ENCODE results near the gene HDAC8. TPM values are rescaled to one million over a fixed set of nuclear protein-coding genes. Genes with fewer than 3 reads are reported as not detected.

The HDAC8 gene
- total RNA-seq, 1 experiment from 2014 or later = 26.7 TPM

DNA sequence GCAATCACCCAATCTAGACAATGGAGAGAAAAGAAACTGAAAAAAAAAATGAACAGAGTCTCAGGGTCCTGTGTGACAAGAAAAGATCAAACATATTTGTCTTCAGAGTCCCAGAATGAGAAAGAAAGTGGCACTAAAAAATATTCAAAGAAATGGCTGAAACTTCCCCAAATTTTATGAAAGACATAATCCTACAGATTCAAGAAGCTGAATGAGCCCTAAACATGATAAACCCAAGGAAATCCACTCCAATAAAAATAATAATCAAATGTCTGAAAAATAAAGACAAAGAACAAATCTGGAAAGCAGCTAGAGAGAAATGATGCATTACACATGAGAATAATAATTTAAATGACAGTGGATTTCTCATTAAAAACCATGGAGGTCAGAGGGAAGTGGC is 136.6 kb downstream of the HDAC8 start:
- Mint-ChIP-seq H3K9me3 (ENCODE audit: unreplicated experiment) (peaks cover 31% of the 10 kb centered on the region), H3K4me1 (ENCODE audit: insufficient read depth, unreplicated experiment) (no peaks in the 10 kb centered on the region), H3K27ac (ENCODE audit: low read depth, unreplicated experiment) (no peak overlapping the region), H3K36me3 (ENCODE audit: insufficient read depth, unreplicated experiment) (peaks cover 16% of the 10 kb centered on the region), H3K4me3 (ENCODE audit: unreplicated experiment) (no peak overlapping the region), H3K27me3 (ENCODE audit: insufficient read depth, unreplicated experiment) (peaks cover 52% of the 10 kb centered on the region)
- BruUV-seq (replicated peaks) = no TSS peak
- no peak for DNase-seq (ENCODE audit: unreplicated experiment)
- intact Hi-C loops (cut with micrococcal nuclease) = no loop called here
- CTCF ChIA-PET = no interaction called here
- POLR2A ChIA-PET = no interaction called here
- TF ChIP-seq, protein P1, sequence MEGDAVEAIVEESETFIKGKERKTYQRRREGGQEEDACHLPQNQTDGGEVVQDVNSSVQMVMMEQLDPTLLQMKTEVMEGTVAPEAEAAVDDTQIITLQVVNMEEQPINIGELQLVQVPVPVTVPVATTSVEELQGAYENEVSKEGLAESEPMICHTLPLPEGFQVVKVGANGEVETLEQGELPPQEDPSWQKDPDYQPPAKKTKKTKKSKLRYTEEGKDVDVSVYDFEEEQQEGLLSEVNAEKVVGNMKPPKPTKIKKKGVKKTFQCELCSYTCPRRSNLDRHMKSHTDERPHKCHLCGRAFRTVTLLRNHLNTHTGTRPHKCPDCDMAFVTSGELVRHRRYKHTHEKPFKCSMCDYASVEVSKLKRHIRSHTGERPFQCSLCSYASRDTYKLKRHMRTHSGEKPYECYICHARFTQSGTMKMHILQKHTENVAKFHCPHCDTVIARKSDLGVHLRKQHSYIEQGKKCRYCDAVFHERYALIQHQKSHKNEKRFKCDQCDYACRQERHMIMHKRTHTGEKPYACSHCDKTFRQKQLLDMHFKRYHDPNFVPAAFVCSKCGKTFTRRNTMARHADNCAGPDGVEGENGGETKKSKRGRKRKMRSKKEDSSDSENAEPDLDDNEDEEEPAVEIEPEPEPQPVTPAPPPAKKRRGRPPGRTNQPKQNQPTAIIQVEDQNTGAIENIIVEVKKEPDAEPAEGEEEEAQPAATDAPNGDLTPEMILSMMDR (IDR thresholded peaks at IDR 0.05; ENCODE audit: unreplicated experiment) = no peak

DNA sequence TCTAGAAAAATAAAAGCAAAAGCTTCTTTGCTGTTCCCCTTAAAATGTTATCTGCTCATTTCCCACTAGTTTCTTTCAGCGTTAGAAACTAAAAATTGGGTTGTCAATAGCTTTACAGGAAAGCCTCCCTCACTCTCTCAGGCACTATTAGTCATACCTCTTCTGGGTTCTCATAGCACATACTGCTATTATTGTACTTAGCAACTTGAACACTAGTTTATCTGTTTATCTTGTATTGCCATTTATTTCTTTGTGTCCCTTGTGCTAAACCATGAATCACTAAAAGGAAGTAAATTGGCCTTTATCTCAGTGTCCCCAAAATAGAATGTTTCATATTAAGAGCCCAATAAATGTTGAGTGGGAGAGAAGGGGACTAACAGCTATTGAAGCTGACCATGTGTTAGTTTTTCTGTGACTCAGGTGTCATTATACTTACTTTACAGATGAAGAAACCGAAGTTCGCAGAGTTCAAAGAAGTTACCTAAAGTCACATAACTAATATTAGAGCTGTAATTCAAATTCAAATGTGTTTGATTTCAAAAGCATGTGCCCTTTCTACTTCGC is 142.2 kb downstream of the HDAC8 start:
- TF ChIP-seq, protein P1 (IDR thresholded peaks at IDR 0.05; ENCODE audit: unreplicated experiment) = no peak
- no peak overlapping the region for H3K4me3 Mint-ChIP-seq (ENCODE audit: unreplicated experiment)
- POLR2A ChIA-PET = no interaction called here
- no peak for DNase-seq (ENCODE audit: unreplicated experiment)
- no peaks in the 10 kb centered on the region for H3K4me1 Mint-ChIP-seq (ENCODE audit: insufficient read depth, unreplicated experiment)
- peaks cover 9% of the 10 kb centered on the region for H3K36me3 Mint-ChIP-seq (ENCODE audit: insufficient read depth, unreplicated experiment)
- H3K9me3 Mint-ChIP-seq (ENCODE audit: unreplicated experiment) = no peaks in the 10 kb centered on the region
- CTCF ChIA-PET = interaction anchor here (0.7 kb wide), 1 partner anchor 93 kb away, joined by 3 read pairs; no protein-coding TSS in a partner anchor
- intact Hi-C loops (cut with micrococcal nuclease) = no loop called here
- no peak overlapping the region for H3K27ac Mint-ChIP-seq (ENCODE audit: low read depth, unreplicated experiment)
- no TSS peak for BruUV-seq (replicated peaks)
- peaks cover 59% of the 10 kb centered on the region for H3K27me3 Mint-ChIP-seq (ENCODE audit: insufficient read depth, unreplicated experiment)

DNA sequence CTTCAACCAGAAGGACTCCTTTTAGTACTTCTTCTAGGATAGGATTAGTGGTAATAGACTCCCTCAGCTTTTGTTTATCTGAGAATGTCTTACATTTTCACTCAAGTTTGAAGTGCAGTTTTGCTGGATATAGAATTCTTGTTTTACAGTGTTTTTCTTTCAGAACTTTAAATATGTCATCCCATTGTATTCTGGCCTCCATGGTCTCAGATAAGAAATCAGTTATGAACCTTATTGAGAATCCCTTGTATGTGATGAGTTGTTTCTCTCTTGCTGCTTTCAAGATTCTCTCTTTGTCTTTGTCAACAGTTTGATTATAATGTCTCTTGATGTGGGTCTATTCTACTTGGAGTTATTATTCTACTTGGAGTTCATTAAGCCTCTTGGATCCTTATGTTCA is 150.8 kb downstream of the HDAC8 start:
- CTCF ChIA-PET = no interaction called here
- Mint-ChIP-seq H3K36me3 (ENCODE audit: insufficient read depth, unreplicated experiment) (peaks cover 10% of the 10 kb centered on the region), H3K4me3 (ENCODE audit: unreplicated experiment) (no peak overlapping the region), H3K27ac (ENCODE audit: low read depth, unreplicated experiment) (no peak overlapping the region), H3K27me3 (ENCODE audit: insufficient read depth, unreplicated experiment) (peaks cover 39% of the 10 kb centered on the region), H3K4me1 (ENCODE audit: insufficient read depth, unreplicated experiment) (no peaks in the 10 kb centered on the region), H3K9me3 (ENCODE audit: unreplicated experiment) (peaks cover 20% of the 10 kb centered on the region)
- no TSS peak for BruUV-seq (replicated peaks)
- TF ChIP-seq, protein P1 (IDR thresholded peaks at IDR 0.05; ENCODE audit: unreplicated experiment) = no peak
- no peak for DNase-seq (ENCODE audit: unreplicated experiment)
- POLR2A ChIA-PET = no interaction called here
- intact Hi-C loops (cut with micrococcal nuclease) = no loop called here

DNA sequence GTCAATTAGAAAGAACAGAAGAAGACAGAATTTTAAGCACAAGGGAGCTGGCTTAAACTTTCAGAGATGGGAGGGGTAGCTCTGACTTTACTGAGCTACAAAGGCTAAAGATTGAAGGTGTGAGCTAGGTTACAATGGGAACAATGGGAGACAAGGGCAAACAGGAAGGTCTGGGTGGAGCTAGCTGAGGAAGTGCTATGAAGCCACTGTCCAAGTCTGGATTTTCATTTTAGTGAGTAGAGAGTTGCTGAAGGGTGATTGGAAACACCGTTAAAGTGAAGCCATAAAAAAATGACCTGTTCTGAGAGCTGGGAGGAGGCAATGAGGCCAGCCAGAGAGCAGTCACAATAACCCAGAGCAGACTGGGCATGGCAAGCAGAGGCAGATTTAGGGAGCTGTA is 162.7 kb downstream of the HDAC8 start:
- H3K9me3 Mint-ChIP-seq (ENCODE audit: unreplicated experiment) = peaks cover 8% of the 10 kb centered on the region
- TF ChIP-seq, protein P1 (IDR thresholded peaks at IDR 0.05; ENCODE audit: unreplicated experiment) = no peak
- no peak overlapping the region for H3K27ac Mint-ChIP-seq (ENCODE audit: low read depth, unreplicated experiment)
- ChIA-PET POLR2A (no interaction called here), CTCF (no interaction called here)
- H3K27me3 Mint-ChIP-seq (ENCODE audit: insufficient read depth, unreplicated experiment) = peaks cover 75% of the 10 kb centered on the region
- H3K4me1 Mint-ChIP-seq (ENCODE audit: insufficient read depth, unreplicated experiment) = no peaks in the 10 kb centered on the region
- intact Hi-C loops (cut with micrococcal nuclease) = no loop called here
- DNase-seq (ENCODE audit: unreplicated experiment) = no peak
- no peaks in the 10 kb centered on the region for H3K36me3 Mint-ChIP-seq (ENCODE audit: insufficient read depth, unreplicated experiment)
- H3K4me3 Mint-ChIP-seq (ENCODE audit: unreplicated experiment) = no peak overlapping the region
- BruUV-seq (replicated peaks) = no TSS peak
